K562 (cell line): Measurements from ENCODE around the gene ALKBH7. TPM values are rescaled to one million over a fixed set of nuclear protein-coding genes. Genes with fewer than 3 reads are reported as not detected.

Experiments
- CBX1 ChIP-seq: sonication (generic); IDR thresholded peaks from 2 replicates; pipeline ENCODE4 v1.6.1; 2016; ENCODE audit warnings: antibody characterized with exemption, low read depth, mild to moderate bottlenecking
- GABPA ChIP-seq: fragments of 200-800 bp; sonication (Bioruptor generic); conservative IDR thresholded peaks from 2 replicates; pipeline ENCODE4 v1.6.1; 2016; ENCODE audit warnings: low read depth, missing genetic modification characterization, missing compliant biosample characterization
- MNT ChIP-seq, 2 experiments: fragments of 450-650 bp; conservative IDR thresholded peaks; 2 replicates each; pipeline ENCODE4 v1.6.1; 2017; ENCODE audit warnings: mild to moderate bottlenecking in 2 of 2, moderate library complexity in 2 of 2
- NR2F6 ChIP-seq: fragments of 450-650 bp; formaldehyde crosslinking; IDR thresholded peaks from 2 replicates; pipeline ENCODE4 v1.4.0; 2020; ENCODE audit warnings: mild to moderate bottlenecking
- NRF1 ChIP-seq, 2 experiments: fragments of 450-650 bp; IDR thresholded peaks in 1 of 2; conservative IDR thresholded peaks in 1 of 2; 2 replicates each; pipeline ENCODE4 v1.6.1; 2014; ENCODE audit warnings: mild to moderate bottlenecking in 2 of 2
- PHF20 ChIP-seq: fragments of 450-650 bp; IDR thresholded peaks from 2 replicates; pipeline ENCODE4 v1.6.1; 2018; ENCODE audit not compliant: partially characterized antibody
- RB1 ChIP-seq: fragments of 450-650 bp; IDR thresholded peaks from 2 replicates; pipeline ENCODE4 v1.6.1; 2017; ENCODE audit warnings: low read depth, mild to moderate bottlenecking
- RBM25 ChIP-seq: fragments of 200-400 bp; formaldehyde crosslinking; IDR thresholded peaks from 2 replicates; pipeline ENCODE4 v1.6.1; 2018; ENCODE audit warnings: low read length, low read depth, moderate library complexity; ENCODE audit not compliant: severe bottlenecking
- ZNF121 ChIP-seq: sonication (generic); formaldehyde crosslinking; conservative IDR thresholded peaks from 2 replicates; pipeline ENCODE4 v1.8.0; 2022; ENCODE audit warnings: missing genetic modification reagents
- polyA plus RNA-seq, 8 experiments: library from polyadenylated mRNA; depleted of rRNA in 4 of 8; stranded (reverse) in 5 of 8; unstranded in 3 of 8; fragments of >200 nt; fragmentation: Nextera tagmentation in 2 of 8; fragmentation: Illumina TruSeq in 1 of 8; extraction: Ambion mirVana in 2 of 8; extraction: Trizol in 1 of 8; gene quantifications; 2 replicates each; pipeline versions ENCODE4 v1.2.1 to v1.2.3, GENCODE V29; 2011 to 2014; ENCODE audit warnings: inconsistent platforms in 1 of 8, missing spikeins in 1 of 8
- total RNA-seq, 7 experiments: library from RNA; depleted of rRNA in 6 of 7; stranded (reverse); fragments of >200 nt in 6 of 7; fragmentation: Illumina TruSeq in 2 of 7; extraction: Trizol in 2 of 7; gene quantifications; 2 replicates each; pipeline versions ENCODE4 v1.2.1 to v1.2.3, GENCODE V29; 2011 to 2021; ENCODE audit warnings: low replicate concordance in 1 of 7
- TF ChIP-seq, protein P1 (sequence below), 2 experiments: fragments of 450-650 bp; formaldehyde crosslinking in 1 of 2; IDR thresholded peaks; 2 replicates each; pipeline versions ENCODE4 v1.4.0 to v1.6.1; 2014 to 2020; ENCODE audit warnings: mild to moderate bottlenecking in 2 of 2, borderline replicate concordance in 1 of 2, low read depth in 1 of 2
- TF ChIP-seq, protein P2 (sequence below): sonication (generic); formaldehyde crosslinking; IDR thresholded peaks from 2 replicates; pipeline ENCODE4 v1.9.0; 2022; ENCODE audit warnings: mild to moderate bottlenecking, missing genetic modification reagents

Gene ALKBH7
- total and polyA plus RNA-seq, 9 of the 15 experiments (the other 6 are each of a cell fraction or from before 2014, with no cell fraction given), result 0.69 to 94.8 (median 17.6) TPM

DNA sequence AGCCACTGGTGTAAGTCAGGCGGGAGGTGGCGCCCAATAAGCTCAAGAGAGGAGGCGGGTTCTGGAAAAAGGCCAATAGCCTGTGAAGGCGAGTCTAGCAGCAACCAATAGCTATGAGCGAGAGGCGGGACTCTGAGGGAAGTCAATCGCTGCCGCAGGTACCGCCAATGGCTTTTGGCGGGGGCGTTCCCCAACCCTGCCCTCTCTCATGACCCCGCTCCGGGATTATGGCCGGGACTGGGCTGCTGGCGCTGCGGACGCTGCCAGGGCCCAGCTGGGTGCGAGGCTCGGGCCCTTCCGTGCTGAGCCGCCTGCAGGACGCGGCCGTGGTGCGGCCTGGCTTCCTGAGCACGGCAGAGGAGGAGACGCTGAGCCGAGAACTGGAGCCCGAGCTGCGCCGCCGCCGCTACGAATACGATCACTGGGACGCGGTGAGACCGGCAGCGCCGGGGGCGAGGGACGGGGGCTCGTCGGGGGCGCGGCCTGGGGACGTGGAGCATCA, at the start of gene ALKBH7 (continued):
- TF ChIP-seq, protein P1, sequence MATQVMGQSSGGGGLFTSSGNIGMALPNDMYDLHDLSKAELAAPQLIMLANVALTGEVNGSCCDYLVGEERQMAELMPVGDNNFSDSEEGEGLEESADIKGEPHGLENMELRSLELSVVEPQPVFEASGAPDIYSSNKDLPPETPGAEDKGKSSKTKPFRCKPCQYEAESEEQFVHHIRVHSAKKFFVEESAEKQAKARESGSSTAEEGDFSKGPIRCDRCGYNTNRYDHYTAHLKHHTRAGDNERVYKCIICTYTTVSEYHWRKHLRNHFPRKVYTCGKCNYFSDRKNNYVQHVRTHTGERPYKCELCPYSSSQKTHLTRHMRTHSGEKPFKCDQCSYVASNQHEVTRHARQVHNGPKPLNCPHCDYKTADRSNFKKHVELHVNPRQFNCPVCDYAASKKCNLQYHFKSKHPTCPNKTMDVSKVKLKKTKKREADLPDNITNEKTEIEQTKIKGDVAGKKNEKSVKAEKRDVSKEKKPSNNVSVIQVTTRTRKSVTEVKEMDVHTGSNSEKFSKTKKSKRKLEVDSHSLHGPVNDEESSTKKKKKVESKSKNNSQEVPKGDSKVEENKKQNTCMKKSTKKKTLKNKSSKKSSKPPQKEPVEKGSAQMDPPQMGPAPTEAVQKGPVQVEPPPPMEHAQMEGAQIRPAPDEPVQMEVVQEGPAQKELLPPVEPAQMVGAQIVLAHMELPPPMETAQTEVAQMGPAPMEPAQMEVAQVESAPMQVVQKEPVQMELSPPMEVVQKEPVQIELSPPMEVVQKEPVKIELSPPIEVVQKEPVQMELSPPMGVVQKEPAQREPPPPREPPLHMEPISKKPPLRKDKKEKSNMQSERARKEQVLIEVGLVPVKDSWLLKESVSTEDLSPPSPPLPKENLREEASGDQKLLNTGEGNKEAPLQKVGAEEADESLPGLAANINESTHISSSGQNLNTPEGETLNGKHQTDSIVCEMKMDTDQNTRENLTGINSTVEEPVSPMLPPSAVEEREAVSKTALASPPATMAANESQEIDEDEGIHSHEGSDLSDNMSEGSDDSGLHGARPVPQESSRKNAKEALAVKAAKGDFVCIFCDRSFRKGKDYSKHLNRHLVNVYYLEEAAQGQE (IDR thresholded peaks at IDR 0.05; ENCODE audit: borderline replicate concordance), result no peak
- TF ChIP-seq, protein P1 (CRISPR knock-in tag; IDR thresholded peaks at IDR 0.05; ENCODE audit: low read depth), result 0 out of 2 replicates have a peak, but pooled peaks have one; percentile 59
- TF ChIP-seq ZNF121 (CRISPR knock-in tag) (no peak), GABPA (peak; percentile 58), CBX1 (0 out of 2 replicates have a peak, but pooled peaks have one; percentile 28), NR2F6 (CRISPR knock-in tag) (peak; percentile 87; the same call in 1 of the 2 replicates), RBM25 (peak; percentile 99), RB1 (peak; percentile 85), MNT (conservative IDR thresholded peaks at IDR 0.05) (0 out of 4 replicates have a peak, but pooled peaks of 1 of the 2 experiments have one; percentile 7), NRF1 (conservative IDR thresholded peaks at IDR 0.05 in 1 of 2, IDR thresholded peaks at IDR 0.05 in 1 of 2) (peak; percentile 54 to 66), PHF20 (peak; percentile 59)
- TF ChIP-seq, protein P2, sequence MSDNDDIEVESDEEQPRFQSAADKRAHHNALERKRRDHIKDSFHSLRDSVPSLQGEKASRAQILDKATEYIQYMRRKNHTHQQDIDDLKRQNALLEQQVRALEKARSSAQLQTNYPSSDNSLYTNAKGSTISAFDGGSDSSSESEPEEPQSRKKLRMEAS, result 0 out of 2 replicates have a peak, but pooled peaks have one; percentile 13
